ENCODE data around the gene RALY.

RALY gene

GRCh38 chr20:34076952-34077351 lies 83.2 kb downstream of the RALY start:
- DNase-seq (ENCODE audit: low read depth in 2 of 2): no peak

- no peak for DNase-seq (ENCODE audit: low read depth in 2 of 2)
Measured at GRCh38 chr20:34078540-34078939, 84.8 kb downstream of the RALY start.

- no peak for DNase-seq (ENCODE audit: low read depth in 2 of 2)
Measured at GRCh38 chr20:34079818-34080217, 86.1 kb downstream of the RALY start.

- no peak for DNase-seq (ENCODE audit: low read depth in 2 of 2)
Measured at GRCh38 chr20:34082232-34082887, 88.6 kb downstream of the RALY start.

- DNase-seq (ENCODE audit: low read depth in 2 of 2): no peak
Measured at GRCh38 chr20:34083137-34083536, 89.4 kb downstream of the RALY start.

GRCh38 chr20:34083781-34084180 lies 90.1 kb downstream of the RALY start:
- DNase-seq (ENCODE audit: low read depth in 2 of 2): no peak

GRCh38 chr20:34084227-34084923 lies 90.7 kb downstream of the RALY start:
- no peak for DNase-seq (ENCODE audit: low read depth in 2 of 2)

- DNase-seq (ENCODE audit: low read depth in 2 of 2): no peak
Measured at GRCh38 chr20:34085544-34086040, 91.9 kb downstream of the RALY start.

- no peak for DNase-seq (ENCODE audit: low read depth in 2 of 2)
Measured at GRCh38 chr20:34088305-34089174, 94.8 kb downstream of the RALY start.

GRCh38 chr20:34089175-34089479 lies 95.4 kb downstream of the RALY start:
- DNase-seq (ENCODE audit: low read depth in 2 of 2): no peak

- DNase-seq (ENCODE audit: low read depth in 2 of 2): no peak
Measured at GRCh38 chr20:34089655-34090345, 96.1 kb downstream of the RALY start.

- no peak for DNase-seq (ENCODE audit: low read depth in 2 of 2)
Measured at GRCh38 chr20:34090645-34091044, 96.9 kb downstream of the RALY start.

GRCh38 chr20:34091637-34092200 lies 98.0 kb downstream of the RALY start:
- DNase-seq (ENCODE audit: low read depth in 2 of 2): no peak

GRCh38 chr20:34093895-34094294 lies 100.2 kb downstream of the RALY start:
- no peak for DNase-seq (ENCODE audit: low read depth in 2 of 2)

- no peak for DNase-seq (ENCODE audit: low read depth in 2 of 2)
Measured at GRCh38 chr20:34095825-34096224, 102.1 kb downstream of the RALY start.

GRCh38 chr20:34096699-34097444 lies 103.2 kb downstream of the RALY start:
- DNase-seq (ENCODE audit: low read depth in 2 of 2): no peak

- no peak for DNase-seq (ENCODE audit: low read depth in 2 of 2)
Measured at GRCh38 chr20:34098570-34098969, 104.9 kb downstream of the RALY start.

GRCh38 chr20:34099675-34100074 lies 106.0 kb downstream of the RALY start:
- DNase-seq (ENCODE audit: low read depth in 2 of 2): no peak

GRCh38 chr20:34100576-34100975 lies 106.9 kb downstream of the RALY start:
- DNase-seq (ENCODE audit: low read depth in 2 of 2): no peak

- no peak for DNase-seq (ENCODE audit: low read depth in 2 of 2)
Measured at GRCh38 chr20:34102342-34102741, 108.6 kb downstream of the RALY start.

GRCh38 chr20:34104059-34104458 lies 110.3 kb downstream of the RALY start:
- DNase-seq (ENCODE audit: low read depth in 2 of 2): no peak
